Measurements from ENCODE around the gene HOXA4. TPM values are rescaled to one million over a fixed set of nuclear protein-coding genes. Genes with fewer than 3 reads are reported as not detected.
A peak's percentile ranks its signal among the peaks of the same experiment; 100 is the strongest.

HOXA4 gene
- total RNA-seq, 1 donor, result 0.72 TPM

GRCh38 chr7:27106181-27106900 lies 24.2 kb downstream of the HOXA4 start:
- Histone ChIP-seq H2AFZ (ENCODE audit: low read length) (no peak overlapping the region), H3K27ac (ENCODE audit: low read depth, low read length) (no peak overlapping the region), H3K4me3 (ENCODE audit: insufficient read depth, low read length) (no peak overlapping the region), H3K36me3 (ENCODE audit: insufficient read depth, low read length) (peaks cover 4% of the 10 kb centered on the region), H3K79me2 (ENCODE audit: insufficient read depth, low read length) (peaks cover 13% of the 10 kb centered on the region), H3K4me1 (ENCODE audit: insufficient read depth, low read length) (peaks cover 25% of the 10 kb centered on the region), H4K20me1 (ENCODE audit: insufficient read depth, low read length) (peaks cover 5% of the 10 kb centered on the region), H3K27me3 (ENCODE audit: insufficient read depth, low read length) (no peaks in the 10 kb centered on the region), H3K4me2 (ENCODE audit: insufficient read depth, low read length) (no peak overlapping the region), H3K9me3 (ENCODE audit: low read depth, low read length) (no peaks in the 10 kb centered on the region)
- DNase-seq (ENCODE audit: insufficient read length, low spot score, missing footprints), result peak; percentile 85
- TF ChIP-seq, protein P1, sequence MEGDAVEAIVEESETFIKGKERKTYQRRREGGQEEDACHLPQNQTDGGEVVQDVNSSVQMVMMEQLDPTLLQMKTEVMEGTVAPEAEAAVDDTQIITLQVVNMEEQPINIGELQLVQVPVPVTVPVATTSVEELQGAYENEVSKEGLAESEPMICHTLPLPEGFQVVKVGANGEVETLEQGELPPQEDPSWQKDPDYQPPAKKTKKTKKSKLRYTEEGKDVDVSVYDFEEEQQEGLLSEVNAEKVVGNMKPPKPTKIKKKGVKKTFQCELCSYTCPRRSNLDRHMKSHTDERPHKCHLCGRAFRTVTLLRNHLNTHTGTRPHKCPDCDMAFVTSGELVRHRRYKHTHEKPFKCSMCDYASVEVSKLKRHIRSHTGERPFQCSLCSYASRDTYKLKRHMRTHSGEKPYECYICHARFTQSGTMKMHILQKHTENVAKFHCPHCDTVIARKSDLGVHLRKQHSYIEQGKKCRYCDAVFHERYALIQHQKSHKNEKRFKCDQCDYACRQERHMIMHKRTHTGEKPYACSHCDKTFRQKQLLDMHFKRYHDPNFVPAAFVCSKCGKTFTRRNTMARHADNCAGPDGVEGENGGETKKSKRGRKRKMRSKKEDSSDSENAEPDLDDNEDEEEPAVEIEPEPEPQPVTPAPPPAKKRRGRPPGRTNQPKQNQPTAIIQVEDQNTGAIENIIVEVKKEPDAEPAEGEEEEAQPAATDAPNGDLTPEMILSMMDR (IDR thresholded peaks at IDR 0.05; ENCODE audit: extremely low read depth, low read depth, low read length), result no peak

DNA sequence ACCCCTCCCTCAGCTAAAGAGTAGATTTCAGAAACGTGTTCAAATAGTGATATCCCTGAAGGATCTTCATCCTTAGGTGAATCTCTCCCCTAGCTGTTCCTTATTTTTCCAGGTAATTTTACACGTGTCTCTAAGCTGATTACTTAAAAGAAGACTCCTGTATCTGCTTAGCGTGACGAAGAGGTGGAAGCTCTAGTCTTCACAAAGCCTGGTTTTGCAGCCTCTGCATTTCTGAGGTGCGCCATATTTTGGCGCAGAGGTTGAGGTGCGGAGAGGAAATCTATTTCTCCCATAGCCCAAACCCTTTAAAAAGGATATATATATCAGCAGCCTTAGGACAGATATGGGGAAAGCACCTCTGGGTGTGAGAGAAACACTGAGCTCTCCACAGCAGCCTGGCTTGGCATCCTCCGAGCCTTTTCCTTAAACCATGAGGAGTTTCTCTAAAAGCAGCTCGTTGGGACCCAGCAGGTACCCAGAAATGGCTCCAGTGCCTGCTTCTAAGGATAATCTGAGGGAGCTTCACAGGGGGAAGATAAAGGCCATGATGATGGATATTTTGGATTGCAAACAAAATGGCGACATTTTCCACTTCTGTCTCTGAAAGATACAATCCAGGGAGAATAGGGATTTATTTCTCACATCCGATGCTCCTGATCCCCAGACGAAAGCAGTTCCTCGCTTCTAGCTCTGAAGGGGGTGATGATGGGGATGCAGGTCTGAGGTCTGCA lies 25.1 kb downstream of the HOXA4 start:
- TF ChIP-seq, protein P1 (IDR thresholded peaks at IDR 0.05; ENCODE audit: extremely low read depth, low read depth, low read length), result no peak
- no peaks in the 10 kb centered on the region for H3K27me3 ChIP-seq (ENCODE audit: insufficient read depth, low read length)
- H2AFZ ChIP-seq (ENCODE audit: low read length), result no peak overlapping the region
- H3K4me2 ChIP-seq (ENCODE audit: insufficient read depth, low read length), result no peak overlapping the region
- H3K9me3 ChIP-seq (ENCODE audit: low read depth, low read length), result no peaks in the 10 kb centered on the region
- no peak overlapping the region for H3K4me3 ChIP-seq (ENCODE audit: insufficient read depth, low read length)
- H3K4me1 ChIP-seq (ENCODE audit: insufficient read depth, low read length), result peaks cover 17% of the 10 kb centered on the region
- peaks cover 13% of the 10 kb centered on the region for H3K36me3 ChIP-seq (ENCODE audit: insufficient read depth, low read length)
- no peak for DNase-seq (ENCODE audit: insufficient read length, low spot score, missing footprints)
- peaks cover 20% of the 10 kb centered on the region for H3K79me2 ChIP-seq (ENCODE audit: insufficient read depth, low read length)
- peak overlapping the region; percentile 20 for H3K27ac ChIP-seq (ENCODE audit: low read depth, low read length)
- H4K20me1 ChIP-seq (ENCODE audit: insufficient read depth, low read length), result peaks cover 6% of the 10 kb centered on the region

- no peak overlapping the region for H2AFZ ChIP-seq (ENCODE audit: low read length)
- peak overlapping the region; percentile 44 for H3K4me2 ChIP-seq (ENCODE audit: insufficient read depth, low read length)
- peaks cover 20% of the 10 kb centered on the region for H3K36me3 ChIP-seq (ENCODE audit: insufficient read depth, low read length)
Observed at GRCh38 chr7:27104341-27105058, 26.1 kb downstream of the HOXA4 start.

More at GRCh38 chr7:27104341-27105058, 26.1 kb downstream of the HOXA4 start:
- Histone ChIP-seq H3K27ac (ENCODE audit: low read depth, low read length) (peak overlapping the region; percentile 20), H4K20me1 (ENCODE audit: insufficient read depth, low read length) (peaks cover 8% of the 10 kb centered on the region), H3K4me3 (ENCODE audit: insufficient read depth, low read length) (no peak overlapping the region), H3K9me3 (ENCODE audit: low read depth, low read length) (no peaks in the 10 kb centered on the region), H3K27me3 (ENCODE audit: insufficient read depth, low read length) (no peaks in the 10 kb centered on the region), H3K4me1 (ENCODE audit: insufficient read depth, low read length) (peaks cover 14% of the 10 kb centered on the region), H3K79me2 (ENCODE audit: insufficient read depth, low read length) (peaks cover 21% of the 10 kb centered on the region)
- TF ChIP-seq, protein P1 (IDR thresholded peaks at IDR 0.05; ENCODE audit: extremely low read depth, low read depth, low read length), result no peak
- peak; percentile 92 for DNase-seq (ENCODE audit: insufficient read length, low spot score, missing footprints)
